ENCODE results near the gene URM1.
"Not testable (repeated sequence)": the region's sequence is repeated elsewhere in the genome, so short reads cannot be mapped to it uniquely, and the experiment has no call there.

The URM1 gene

GRCh38 chr9:128370752-128371629 is at the start of gene URM1:
URM1 (plus strand) TSS chr9:128371374; CDS start chr9:128371381, 7 bp downstream.
- peak; percentile 93 for DNase-seq (ENCODE audit: low read depth)

DNA sequence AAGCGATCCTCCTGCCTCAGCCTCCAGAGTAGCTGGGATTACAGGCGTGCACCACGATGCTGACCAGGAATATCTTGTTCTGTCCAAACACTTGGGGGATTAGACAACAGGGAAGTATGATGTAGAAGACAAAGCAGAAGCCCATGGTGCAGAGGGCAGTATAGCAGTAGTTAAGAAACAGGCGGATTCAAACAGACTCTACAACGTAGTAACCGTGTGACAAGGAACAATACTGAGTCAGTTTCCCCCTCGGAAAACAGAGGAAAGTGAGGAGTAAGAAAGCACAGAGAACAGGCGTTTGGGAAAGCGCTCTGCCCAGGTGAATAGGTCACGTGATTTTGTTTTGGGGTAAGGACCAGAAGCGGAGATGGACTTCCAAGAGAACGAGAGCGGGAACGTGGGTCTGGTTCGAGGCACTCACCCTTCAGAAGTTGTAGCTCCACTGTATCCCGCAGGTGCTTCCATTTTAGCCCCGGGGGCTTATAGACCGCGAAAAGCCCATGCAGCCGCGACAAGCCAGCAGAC is 49.2 kb upstream of the URM1 start:
- no peak for DNase-seq (ENCODE audit: low read depth)

DNA sequence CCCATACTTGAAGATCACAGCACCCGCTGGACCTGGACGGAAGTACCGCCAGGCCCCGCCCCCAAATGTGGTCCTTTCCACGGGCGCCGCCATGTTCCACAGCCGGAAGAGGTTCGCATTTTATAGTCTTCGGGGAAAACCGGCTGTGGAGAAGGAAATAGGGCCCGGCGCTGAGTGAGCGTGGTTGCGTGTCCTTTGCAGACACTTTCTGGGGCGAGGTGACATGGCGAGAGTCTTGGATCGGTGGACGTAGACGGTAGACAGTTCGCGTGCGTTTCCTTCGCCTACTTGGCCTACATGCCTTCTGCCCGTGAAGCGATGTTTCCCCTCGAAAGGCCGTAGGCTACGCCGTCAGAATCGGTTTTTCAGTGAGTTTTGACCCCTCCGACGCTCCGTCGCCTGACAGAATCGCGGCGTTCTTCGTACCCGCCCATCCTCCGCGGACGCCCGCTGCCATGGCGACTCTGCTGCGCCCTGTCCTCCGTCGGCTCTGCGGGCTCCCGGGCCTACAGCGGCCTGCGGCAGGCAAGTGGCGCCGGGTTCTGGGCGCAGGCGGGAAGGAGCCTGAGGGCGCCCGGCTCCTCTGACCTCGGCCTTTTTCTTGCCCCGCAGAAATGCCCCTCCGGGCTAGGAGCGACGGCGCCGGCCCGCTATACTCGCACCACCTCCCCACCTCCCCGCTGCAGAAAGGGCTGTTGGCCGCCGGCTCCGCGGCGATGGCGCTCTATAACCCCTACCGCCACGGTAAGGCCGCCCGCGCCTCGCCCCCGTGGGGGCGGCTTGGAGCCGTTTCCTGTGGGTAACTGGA is 48.6 kb upstream of the URM1 start, which contains the start of the genes COQ4 and TRUB2:
COQ4 (plus strand) TSS at position 436 of the 808 bp plus-strand sequence; CDS start at position 456, 20 bp downstream.
TRUB2 (minus strand) TSS at position 44 of the 808 bp plus-strand sequence; CDS start at position 5, 39 bp downstream.
- DNase-seq (ENCODE audit: low read depth) = peak; percentile 91

- DNase-seq (ENCODE audit: low read depth) = no peak
These were observed 47.9 kb upstream of the URM1 start for GRCh38 chr9:128323212-128323730.

DNA sequence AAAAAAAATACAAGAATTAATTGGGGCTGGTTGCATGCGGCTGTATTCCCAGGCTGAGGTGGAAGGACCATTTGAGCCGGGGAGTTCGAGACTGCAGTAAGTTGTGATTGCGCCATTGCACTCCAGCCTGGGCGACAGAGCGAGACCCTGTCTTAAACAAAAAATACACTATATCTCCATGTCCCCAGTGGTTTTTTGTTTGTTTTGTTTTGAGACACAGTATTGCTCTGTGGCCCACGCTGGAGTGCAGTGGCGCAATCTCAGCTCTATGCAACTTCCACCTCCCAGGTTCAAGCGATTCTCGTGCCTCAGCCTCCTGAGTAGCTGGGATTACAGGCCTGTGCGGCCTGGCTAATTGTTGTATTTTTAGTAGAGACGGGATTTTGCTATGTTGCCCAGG is 47.4 kb upstream of the URM1 start:
- no peak for DNase-seq (ENCODE audit: low read depth)

- DNase-seq (ENCODE audit: low read depth) = no peak
These were observed 46.8 kb upstream of the URM1 start for GRCh38 chr9:128324401-128324800.

GRCh38 chr9:128325629-128326028 is 45.5 kb upstream of the URM1 start:
- DNase-seq (ENCODE audit: low read depth) = no peak

DNA sequence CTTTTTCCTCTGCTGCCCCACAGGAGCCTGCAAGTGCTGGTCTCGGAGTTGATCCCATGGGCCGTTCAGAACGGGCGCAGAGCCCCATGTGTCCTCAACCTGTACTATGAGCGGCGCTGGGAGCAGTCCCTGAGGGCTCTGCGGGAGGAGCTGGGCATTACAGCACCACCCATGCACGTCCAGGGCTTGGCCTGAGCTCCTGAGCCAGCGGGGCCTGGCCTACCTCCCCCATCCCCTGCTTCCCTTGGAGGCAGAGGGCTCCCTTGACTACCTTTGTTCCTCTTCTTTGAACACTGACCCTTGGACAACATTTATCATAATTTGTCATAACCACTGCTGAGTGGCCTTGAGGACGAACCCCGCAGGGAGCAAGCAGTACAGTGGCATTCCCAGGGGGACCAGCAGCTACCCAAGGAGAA is 37.7 kb upstream of the URM1 start:
- DNase-seq (ENCODE audit: low read depth) = no peak

DNA sequence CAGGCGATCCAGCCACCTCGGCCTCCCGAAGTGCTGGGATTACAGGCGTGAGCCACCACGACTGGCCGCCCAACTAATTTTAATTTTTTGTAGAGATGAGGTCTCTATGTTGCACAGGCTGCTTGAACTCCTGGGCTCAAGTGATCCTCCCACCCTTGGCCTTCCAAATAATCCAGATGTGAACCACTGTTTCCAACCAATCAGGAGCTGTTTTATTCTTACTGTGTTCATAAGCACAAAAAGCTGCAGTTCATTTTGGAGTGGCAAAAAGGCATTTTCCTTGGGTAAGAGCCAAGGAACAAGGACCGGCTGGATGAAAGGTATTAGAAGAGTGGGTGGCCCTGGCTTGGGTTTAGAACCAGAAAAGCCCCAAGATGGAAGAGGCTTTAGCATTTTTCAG is 36.0 kb upstream of the URM1 start:
- no peak for DNase-seq (ENCODE audit: low read depth)

GRCh38 chr9:128335914-128336313 is 35.3 kb upstream of the URM1 start:
- DNase-seq (ENCODE audit: low read depth) = no peak

- no peak for DNase-seq (ENCODE audit: low read depth)
These were observed 33.2 kb upstream of the URM1 start for GRCh38 chr9:128337936-128338335.

DNA sequence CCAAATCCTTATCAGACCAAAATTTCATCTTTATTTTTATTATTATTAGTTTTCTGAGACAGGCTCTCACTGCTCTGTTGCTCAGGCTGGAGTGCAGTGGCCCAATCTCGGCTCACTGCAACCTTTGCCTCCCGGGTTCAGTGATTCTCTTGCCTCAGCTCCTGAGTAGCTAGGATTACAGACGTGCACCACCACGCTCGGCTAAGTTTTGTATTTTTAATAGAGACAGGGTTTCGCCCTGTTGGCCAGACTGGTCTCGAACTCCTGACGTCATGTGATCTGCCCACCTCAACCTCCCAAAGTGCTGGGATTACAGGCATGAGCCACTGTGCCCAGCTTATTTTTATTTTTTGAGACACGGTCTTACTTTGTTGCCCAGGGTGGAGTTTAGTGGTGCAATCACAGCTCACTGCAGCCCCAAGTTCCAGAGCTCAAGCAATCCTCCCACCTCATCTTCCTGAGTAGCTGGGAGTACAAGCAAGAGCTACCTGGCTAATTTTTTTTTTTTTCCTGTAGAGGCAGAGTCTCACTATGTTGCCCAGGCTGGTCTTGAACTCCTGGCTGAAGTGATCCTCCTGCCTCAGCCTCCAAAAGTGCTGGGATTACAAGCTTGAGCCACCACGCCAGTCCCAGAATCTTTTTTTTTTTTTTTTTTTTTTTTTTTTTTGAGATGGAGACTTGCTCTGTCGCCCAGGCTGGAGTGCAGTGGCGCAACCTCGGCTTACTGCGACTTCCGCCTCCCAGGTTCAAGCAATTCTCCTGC is 32.1 kb upstream of the URM1 start:
- not testable (repeated sequence) for DNase-seq (ENCODE audit: low read depth)

DNA sequence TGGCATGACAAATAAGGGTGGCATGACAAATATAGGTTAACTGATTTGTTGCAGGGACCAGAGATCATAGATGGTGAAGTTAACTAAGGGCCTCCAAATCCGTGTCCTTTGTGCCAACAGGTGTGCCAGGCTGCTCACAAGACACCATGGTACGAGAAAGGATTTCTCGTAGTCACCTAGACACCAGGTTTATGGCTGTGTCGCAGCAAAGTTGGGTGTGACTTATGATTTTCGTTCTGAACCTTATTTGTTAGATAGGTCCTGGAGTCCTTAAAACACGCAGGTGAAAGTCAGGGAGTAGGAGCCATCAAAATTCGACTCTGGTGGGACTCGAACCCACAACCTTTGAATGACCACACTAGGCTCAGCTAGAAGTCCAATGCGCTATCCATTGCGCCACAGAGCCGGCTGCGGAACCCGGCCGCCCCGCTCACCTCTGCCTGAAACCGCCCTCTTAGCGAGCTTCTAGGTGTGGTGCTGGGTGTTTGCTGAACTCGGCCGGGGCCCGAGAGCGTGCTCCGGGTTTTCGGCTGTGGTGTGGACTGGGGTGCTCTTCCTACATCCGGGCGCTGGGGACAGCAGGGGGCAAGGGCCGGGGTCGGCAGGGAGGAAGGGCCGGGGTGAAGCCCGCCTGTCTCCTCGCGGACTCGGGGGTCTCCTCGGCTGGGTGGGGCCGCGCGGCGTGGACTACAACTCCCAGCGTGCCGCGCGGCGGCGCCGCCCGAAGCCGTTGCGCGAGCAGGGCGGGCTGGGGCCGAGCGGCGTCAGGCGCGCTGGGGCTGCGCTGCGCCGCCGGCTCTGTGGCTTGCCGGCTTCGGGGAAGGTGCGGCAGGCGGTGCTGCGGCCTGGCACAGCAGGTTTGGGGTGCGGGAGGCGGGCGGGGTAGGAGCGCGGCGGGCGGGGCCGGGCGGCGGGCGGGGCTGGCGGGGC is 31.1 kb upstream of the URM1 start, which contains the start of gene SLC27A4:
SLC27A4 (plus strand) TSS at position 767 of the 930 bp plus-strand sequence. CDS start 2,606 bp downstream, outside the sequence.
- peak; percentile 65 for DNase-seq (ENCODE audit: low read depth)

DNA sequence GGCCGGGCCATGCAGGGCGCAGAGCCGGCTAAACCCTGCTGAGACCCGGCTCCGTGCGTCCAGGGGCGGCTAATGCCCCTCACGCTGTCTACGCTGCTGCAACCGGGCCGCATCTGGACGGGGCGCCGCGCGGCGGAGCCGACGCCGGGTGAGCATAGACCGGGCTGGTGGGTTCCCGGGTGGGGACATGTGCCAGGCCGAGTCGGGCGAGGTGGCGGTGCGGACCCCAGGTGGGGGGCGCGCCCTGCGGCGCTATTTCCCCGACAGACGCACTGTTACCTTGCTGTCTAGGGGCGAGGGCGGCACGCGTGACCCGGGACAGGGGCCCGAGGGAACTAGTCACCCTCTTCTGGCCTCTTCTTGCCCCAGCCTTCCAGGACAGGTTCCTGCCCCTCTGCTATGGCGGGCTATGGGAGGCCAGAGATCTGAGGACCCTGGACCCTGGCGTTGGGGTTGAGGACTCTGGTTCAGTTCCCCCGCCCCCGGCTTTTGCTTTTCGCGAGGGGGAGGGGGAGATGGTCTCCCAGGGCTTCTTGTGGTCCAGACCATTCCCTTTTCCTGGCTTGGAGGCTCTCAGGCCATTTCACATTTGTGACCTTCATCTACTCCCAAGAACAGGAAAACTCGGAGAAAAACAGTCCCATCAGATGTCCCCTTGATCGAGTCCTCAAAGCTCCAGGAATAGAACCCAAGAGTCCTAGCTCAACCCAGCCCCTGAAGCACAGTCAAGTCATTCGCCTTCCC is 30.3 kb upstream of the URM1 start:
- no peak for DNase-seq (ENCODE audit: low read depth)

- peak; percentile 49 for DNase-seq (ENCODE audit: low read depth)
These were observed 29.7 kb upstream of the URM1 start for GRCh38 chr9:128341435-128341849.

DNA sequence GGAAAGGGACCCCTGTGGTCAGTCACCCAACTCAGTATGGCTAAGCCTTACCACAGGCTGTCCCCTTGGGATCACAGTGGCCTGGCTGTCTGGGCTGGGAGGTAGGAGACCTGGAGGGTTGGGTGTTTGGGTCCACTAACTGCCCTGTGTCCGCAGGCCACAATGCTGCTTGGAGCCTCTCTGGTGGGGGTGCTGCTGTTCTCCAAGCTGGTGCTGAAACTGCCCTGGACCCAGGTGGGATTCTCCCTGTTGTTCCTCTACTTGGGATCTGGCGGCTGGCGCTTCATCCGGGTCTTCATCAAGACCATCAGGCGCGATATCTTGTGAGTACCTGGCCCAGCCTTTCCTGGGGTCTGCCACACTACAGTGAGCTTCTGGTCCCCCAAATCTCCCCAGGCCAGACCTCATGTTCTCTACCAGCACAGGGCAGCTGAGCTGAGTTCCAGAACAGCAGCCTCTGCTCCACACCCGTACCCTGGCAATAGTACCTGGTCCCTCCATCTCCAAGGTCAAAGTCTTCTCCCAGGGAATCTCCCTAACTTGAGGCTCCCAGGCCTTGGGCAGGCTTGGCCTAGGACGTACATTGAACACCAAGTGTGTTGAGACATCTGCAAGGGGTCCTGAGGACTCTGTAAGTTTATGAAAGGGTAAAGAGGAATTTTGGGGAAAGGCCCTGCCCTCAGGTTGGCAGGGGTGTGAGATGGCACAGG is 28.0 kb upstream of the URM1 start:
- DNase-seq (ENCODE audit: low read depth) = no peak

- DNase-seq (ENCODE audit: low read depth) = no peak
These were observed 27.3 kb upstream of the URM1 start for GRCh38 chr9:128343855-128344254.

DNA sequence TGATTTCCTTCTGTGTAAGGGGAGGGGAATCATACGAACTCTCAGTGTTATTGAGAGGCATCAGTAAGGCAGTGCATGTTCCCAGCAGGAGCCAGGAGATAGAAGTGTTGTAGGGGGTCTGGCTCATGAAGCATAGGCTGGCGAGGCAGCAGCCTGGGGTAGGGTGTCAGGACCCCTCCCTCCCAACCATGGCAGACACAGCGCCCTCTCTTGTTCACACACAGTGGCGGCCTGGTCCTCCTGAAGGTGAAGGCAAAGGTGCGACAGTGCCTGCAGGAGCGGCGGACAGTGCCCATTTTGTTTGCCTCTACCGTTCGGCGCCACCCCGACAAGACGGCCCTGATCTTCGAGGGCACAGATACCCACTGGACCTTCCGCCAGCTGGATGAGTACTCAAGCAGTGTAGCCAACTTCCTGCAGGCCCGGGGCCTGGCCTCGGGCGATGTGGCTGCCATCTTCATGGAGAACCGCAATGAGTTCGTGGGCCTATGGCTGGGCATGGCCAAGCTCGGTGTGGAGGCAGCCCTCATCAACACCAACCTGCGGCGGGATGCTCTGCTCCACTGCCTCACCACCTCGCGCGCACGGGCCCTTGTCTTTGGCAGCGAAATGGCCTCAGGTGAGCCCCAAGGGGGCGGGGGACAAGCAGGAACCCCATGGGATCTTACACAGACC is 26.1 kb upstream of the URM1 start:
- no peak for DNase-seq (ENCODE audit: low read depth)

All from activated gamma-delta T cell treated with anti-CD3 and anti-CD28 coated beads, Interleukin-2, amount 50 U/mL, for 16 hours (primary cell).